ENCODE measurements around the gene NUDT16L1. TPM values are rescaled to one million over a fixed set of nuclear protein-coding genes. Genes with fewer than 3 reads are reported as not detected.

NUDT16L1 gene
- total RNA-seq, 4 donors from 2014 or later, result 19.9 to 32.7 (median 24.6) TPM

- Histone ChIP-seq H3K4me1 (peaks cover 20% of the 10 kb centered on the region), H3K4me3 (no peak overlapping the region), H3K36me3 (peaks cover 79% of the 10 kb centered on the region), H3K9me3 (no peaks in the 10 kb centered on the region), H3K27me3 (no peaks in the 10 kb centered on the region), H3K27ac (no peak overlapping the region)
- WGBS, result 86% methylated on average over 7 of the region's 23 CpGs
- no peak for DNase-seq (ENCODE audit: low spot score in 2 of 2)
- no peak for TF ChIP-seq POLR2A (IDR thresholded peaks at IDR 0.05)
- TF ChIP-seq POLR2AphosphoS5 (IDR thresholded peaks at IDR 0.05), result no peak
- TF ChIP-seq, protein P1, sequence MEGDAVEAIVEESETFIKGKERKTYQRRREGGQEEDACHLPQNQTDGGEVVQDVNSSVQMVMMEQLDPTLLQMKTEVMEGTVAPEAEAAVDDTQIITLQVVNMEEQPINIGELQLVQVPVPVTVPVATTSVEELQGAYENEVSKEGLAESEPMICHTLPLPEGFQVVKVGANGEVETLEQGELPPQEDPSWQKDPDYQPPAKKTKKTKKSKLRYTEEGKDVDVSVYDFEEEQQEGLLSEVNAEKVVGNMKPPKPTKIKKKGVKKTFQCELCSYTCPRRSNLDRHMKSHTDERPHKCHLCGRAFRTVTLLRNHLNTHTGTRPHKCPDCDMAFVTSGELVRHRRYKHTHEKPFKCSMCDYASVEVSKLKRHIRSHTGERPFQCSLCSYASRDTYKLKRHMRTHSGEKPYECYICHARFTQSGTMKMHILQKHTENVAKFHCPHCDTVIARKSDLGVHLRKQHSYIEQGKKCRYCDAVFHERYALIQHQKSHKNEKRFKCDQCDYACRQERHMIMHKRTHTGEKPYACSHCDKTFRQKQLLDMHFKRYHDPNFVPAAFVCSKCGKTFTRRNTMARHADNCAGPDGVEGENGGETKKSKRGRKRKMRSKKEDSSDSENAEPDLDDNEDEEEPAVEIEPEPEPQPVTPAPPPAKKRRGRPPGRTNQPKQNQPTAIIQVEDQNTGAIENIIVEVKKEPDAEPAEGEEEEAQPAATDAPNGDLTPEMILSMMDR (IDR thresholded peaks at IDR 0.05), result no peak
- TF ChIP-seq EP300 (IDR thresholded peaks at IDR 0.05), result no peak
Observed at GRCh38 chr16:4684058-4684715, 9.2 kb upstream of the NUDT16L1 start.

- Histone ChIP-seq H3K27me3 (no peaks in the 10 kb centered on the region), H3K4me1 (peaks cover 14% of the 10 kb centered on the region), H3K27ac (no peak overlapping the region), H3K36me3 (peaks cover 80% of the 10 kb centered on the region), H3K4me3 (no peak overlapping the region), H3K9me3 (no peaks in the 10 kb centered on the region)
- 83% methylated on average over 7 of the region's 13 CpGs for WGBS
- DNase-seq (ENCODE audit: low spot score in 2 of 2), result no peak
- TF ChIP-seq EP300 (IDR thresholded peaks at IDR 0.05), result no peak
- TF ChIP-seq POLR2AphosphoS5 (IDR thresholded peaks at IDR 0.05), result no peak
- TF ChIP-seq, protein P1 (IDR thresholded peaks at IDR 0.05), result no peak
- TF ChIP-seq POLR2A (IDR thresholded peaks at IDR 0.05), result no peak
Observed at GRCh38 chr16:4684763-4685162, 8.6 kb upstream of the NUDT16L1 start.

DNA sequence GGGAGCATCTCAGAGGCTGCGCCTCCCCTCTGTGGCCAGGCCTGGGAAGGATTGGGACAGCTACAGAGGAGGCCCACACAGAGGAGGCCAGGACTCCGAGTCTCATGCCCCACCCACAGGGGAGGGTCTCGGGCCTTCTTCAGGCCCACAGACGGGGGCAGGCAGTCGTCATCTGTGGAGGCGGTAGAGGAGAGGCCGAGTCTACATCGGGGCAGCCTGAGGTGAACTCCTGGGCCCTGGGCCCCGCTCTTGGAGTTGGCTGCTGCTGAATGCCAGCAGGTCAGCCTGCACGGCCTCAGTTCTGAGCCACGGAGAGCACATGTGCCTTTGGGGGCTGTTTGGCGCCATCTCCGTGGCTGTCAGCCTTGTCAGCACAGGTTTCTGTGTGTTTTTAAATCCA is 8.1 kb upstream of the NUDT16L1 start:
- TF ChIP-seq, protein P1 (IDR thresholded peaks at IDR 0.05), result no peak
- TF ChIP-seq POLR2AphosphoS5 (IDR thresholded peaks at IDR 0.05), result no peak
- TF ChIP-seq POLR2A (IDR thresholded peaks at IDR 0.05), result no peak
- no peak for TF ChIP-seq EP300 (IDR thresholded peaks at IDR 0.05)
- Histone ChIP-seq H3K4me3 (no peak overlapping the region), H3K27me3 (no peaks in the 10 kb centered on the region), H3K9me3 (no peaks in the 10 kb centered on the region), H3K4me1 (peaks cover 9% of the 10 kb centered on the region), H3K27ac (no peak overlapping the region), H3K36me3 (peaks cover 80% of the 10 kb centered on the region)
- DNase-seq (ENCODE audit: low spot score in 2 of 2), result no peak
- WGBS, result 91% methylated on average over 10 of the region's 13 CpGs

DNA sequence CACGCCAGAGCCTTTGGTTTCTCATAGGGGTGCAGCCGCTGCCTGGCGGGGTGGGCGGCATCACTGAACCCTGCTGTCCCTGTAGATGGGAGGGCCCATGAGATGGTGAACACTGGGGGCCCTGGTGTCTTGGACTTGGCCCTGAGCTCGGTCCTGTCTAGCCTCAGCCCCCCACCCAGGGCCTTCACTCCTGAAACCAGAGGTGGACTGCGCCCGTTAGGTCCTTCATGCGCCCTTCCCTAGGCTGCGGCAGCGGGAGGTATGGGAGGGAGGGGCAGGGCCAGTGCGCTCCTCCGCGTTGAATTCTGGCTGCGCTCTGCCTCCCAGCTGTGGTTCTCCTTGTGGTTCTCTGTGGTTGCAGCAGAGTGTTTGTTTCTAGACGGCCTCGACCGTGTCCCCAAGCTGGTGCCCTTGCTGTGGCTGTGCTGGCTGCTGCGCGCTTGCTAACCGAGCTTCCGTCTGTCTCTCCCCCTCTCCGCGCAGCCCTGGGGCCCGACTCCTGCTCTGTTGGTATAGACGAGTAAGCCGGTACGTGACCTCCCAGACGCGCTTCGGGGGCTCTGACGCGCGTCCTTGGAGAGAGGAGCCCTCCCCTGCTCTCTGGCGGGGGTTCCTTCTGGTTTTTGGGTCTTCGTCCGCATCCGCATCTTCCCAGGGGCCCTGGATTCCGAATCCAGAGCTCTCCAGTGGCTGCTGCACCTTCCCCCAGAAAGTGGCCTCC is 7.4 kb upstream of the NUDT16L1 start:
- H3K27ac ChIP-seq, result no peak overlapping the region
- H3K27me3 ChIP-seq, result no peaks in the 10 kb centered on the region
- DNase-seq (ENCODE audit: low spot score in 2 of 2), result no peak
- no peaks in the 10 kb centered on the region for H3K9me3 ChIP-seq
- H3K4me1 ChIP-seq, result peaks cover 2% of the 10 kb centered on the region
- H3K4me3 ChIP-seq, result no peak overlapping the region
- H3K36me3 ChIP-seq, result peaks cover 80% of the 10 kb centered on the region
- TF ChIP-seq POLR2AphosphoS5 (IDR thresholded peaks at IDR 0.05) (no peak), POLR2A (IDR thresholded peaks at IDR 0.05) (no peak)
- WGBS, result 96% methylated on average over 38 of the region's 38 CpGs

DNA sequence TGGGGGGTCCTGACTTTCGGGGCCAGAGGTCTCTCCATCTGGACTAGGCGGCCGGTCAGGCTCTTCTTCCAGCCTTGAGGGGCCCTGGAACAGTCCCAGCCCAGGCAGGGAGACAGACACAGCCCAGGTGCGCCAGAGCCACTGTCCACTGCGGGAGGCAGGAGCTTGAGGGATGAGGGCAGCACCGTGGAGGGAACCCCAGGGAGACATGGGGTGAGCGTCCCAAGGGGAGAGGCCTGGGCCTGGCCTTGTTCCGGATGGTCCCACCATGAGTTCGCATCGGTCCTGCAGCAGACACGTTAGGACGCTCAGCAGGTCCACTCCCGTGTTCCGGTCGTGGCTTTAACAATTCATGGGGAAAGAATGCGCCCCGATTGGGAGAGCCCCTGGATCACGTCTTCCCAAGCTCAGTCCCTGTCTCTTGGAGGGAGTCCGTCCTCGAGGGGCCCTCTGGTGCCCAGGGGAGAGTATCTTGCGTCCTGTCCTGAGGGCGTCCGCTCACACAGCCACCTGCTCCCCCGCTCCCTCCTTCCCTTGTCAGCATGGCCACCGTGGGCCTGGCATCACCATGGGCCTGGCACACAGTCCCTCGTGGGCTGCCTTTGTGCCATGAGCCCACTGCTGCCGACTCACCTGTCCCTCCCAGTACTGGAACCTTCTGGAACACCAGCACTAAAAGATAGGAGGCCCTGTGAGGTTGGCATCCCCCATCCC is 6.7 kb upstream of the NUDT16L1 start:
- Histone ChIP-seq H3K4me3 (no peak overlapping the region), H3K36me3 (peaks cover 76% of the 10 kb centered on the region), H3K27me3 (no peaks in the 10 kb centered on the region), H3K9me3 (no peaks in the 10 kb centered on the region), H3K27ac (no peak overlapping the region), H3K4me1 (no peaks in the 10 kb centered on the region)
- TF ChIP-seq, protein P1 (IDR thresholded peaks at IDR 0.05), result no peak
- no peak for TF ChIP-seq POLR2AphosphoS5 (IDR thresholded peaks at IDR 0.05)
- no peak for TF ChIP-seq EP300 (IDR thresholded peaks at IDR 0.05)
- no peak for TF ChIP-seq POLR2A (IDR thresholded peaks at IDR 0.05)
- DNase-seq (ENCODE audit: low spot score in 2 of 2), result no peak
- WGBS, result 85% methylated on average over 21 of the region's 27 CpGs
